Subcutaneous adipose tissue (tissue), 4 donors: Measurements from ENCODE around the gene ITGA6. TPM values are rescaled to one million over a fixed set of nuclear protein-coding genes. Genes with fewer than 3 reads are reported as not detected.

Experiments
- total RNA-seq, 4 donors: library from RNA; depleted of rRNA; stranded (reverse); fragments of >200 nt; gene quantifications; one replicate each; pipeline ENCODE4 v1.1.0, GENCODE V29; 2016
- TF ChIP-seq, protein P1 (sequence below): fragments of 450-650 bp; IDR thresholded peaks from one replicate; pipeline ENCODE4 v1.5.1; 2016; ENCODE audit warnings: low read depth, mild to moderate bottlenecking, control low read depth, antibody characterized with exemption, moderate library complexity

ITGA6 gene
- total RNA-seq, 4 donors from 2014 or later = 43.7 to 133 (median 78.9) TPM

DNA sequence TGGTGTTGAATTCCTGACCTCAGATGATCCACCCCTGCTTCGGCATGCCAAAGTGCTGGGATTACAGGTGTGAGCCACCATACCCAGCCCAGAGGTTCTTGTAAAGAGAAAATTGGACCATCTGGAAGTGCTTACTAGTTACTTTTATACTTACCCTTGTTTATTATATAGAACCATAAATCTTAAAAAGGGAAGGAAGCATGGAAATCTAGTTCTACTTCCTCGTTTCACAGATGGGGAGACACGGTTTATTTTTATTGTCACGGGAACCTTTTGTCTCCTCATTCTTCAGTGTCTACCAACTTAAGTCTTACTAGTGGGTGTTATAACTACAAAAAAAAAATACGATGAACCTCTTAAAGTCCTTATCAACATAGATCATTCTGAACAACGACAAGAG is 82.7 kb downstream of the ITGA6 start:
- TF ChIP-seq, protein P1, sequence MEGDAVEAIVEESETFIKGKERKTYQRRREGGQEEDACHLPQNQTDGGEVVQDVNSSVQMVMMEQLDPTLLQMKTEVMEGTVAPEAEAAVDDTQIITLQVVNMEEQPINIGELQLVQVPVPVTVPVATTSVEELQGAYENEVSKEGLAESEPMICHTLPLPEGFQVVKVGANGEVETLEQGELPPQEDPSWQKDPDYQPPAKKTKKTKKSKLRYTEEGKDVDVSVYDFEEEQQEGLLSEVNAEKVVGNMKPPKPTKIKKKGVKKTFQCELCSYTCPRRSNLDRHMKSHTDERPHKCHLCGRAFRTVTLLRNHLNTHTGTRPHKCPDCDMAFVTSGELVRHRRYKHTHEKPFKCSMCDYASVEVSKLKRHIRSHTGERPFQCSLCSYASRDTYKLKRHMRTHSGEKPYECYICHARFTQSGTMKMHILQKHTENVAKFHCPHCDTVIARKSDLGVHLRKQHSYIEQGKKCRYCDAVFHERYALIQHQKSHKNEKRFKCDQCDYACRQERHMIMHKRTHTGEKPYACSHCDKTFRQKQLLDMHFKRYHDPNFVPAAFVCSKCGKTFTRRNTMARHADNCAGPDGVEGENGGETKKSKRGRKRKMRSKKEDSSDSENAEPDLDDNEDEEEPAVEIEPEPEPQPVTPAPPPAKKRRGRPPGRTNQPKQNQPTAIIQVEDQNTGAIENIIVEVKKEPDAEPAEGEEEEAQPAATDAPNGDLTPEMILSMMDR = no peak

DNA sequence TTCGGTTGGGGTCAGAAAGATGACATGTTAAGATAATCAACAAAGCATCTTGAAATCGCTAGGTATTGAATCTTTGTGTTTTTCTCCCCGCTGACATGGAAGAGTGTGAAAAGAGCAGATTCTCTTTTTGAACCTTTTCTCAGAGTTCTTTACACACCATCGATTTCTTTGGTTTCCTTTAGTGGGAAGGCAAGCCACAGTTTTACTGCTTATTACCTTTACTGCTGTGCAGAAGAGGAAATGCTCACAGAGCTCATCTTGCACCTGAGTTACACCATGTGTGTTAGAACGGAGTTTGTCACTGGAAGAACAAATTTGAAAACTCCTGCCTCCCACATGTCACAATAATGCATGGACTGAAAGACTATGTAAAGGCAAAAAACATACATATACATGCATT is 83.2 kb downstream of the ITGA6 start:
- TF ChIP-seq, protein P1 = no peak

DNA sequence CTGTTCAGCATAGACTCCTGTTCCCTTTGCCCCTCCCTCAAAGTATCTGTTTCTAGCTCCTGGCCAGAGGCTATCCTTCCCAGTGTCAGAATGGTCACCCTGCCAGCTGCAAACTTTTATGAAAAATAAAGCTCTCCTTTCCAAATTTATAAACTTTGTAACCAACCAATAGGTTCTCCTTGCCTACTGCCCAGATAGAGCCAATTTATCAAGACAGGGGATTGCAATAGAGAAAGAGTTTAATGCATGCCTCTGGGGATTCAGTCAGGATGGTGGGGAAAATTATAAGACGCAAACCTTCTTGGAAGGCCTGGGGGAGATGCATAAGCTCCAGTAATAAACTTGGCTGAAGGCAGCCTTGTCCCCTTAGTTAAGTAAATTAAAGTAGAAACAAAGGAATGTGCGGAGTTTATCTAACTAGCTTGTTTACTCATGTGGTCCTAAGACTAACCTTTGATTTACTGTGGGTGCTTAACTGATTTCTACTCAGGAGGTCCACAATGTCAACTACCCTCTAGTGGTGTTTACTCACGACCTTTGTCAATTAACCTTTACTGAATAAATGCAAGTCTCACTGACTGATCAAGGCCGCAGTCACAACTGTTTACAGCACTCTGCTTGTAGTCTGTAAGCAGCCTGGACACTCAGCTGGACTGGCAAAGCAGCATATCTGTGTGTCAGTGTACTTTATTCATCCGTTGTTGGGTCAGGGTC is 85.6 kb downstream of the ITGA6 start:
- TF ChIP-seq, protein P1 = no peak

DNA sequence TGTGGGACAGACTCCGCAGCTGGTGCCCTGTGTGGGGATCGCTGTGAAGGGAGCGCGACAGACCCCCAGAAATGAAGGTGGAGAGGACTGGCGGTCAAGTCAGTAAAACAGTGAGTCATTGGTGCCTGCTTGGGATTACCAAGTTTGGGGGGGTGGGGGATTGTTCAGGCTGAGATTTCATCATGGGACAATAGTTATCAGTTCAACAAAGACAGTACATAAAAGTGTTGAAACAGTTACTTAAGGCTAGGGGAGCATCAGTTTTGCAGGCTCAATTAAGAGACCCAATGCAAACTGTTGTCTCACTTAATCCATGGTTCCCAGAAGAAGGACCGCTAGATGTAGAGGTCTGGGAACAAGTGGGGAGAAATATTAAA is 86.1 kb downstream of the ITGA6 start:
- TF ChIP-seq, protein P1 = no peak

DNA sequence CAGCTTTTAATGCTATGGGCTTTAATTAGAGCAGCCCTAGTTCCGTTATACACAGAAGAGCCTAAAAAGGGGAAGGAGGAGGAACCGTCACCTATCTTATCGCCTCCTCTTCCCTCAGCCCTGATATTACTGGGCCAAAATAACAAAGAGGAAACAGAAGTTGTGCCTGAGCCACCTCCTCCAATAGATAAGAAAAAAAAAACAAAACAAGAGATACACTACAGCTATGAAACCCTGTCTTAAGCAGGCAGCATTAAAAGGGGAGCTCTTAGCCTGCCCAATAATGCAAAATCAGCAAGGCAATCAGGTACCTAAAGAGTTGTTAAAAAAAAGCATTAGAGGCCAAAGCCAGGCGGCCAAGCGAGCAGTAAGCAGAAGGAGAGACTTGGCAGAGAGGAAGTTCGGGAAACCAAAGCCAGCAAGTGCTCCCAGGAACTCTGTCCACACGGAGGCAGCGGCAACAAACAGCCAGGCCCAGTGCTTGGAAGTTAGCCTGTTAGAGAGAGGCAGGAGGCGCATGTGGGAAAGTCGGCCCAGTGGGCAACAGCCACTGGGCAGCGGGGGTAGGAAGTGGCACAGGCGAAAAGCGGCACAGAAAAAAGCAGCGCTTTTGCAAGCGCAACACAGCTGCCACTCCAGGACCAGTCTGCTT is 86.7 kb downstream of the ITGA6 start:
- TF ChIP-seq, protein P1 = no peak

DNA sequence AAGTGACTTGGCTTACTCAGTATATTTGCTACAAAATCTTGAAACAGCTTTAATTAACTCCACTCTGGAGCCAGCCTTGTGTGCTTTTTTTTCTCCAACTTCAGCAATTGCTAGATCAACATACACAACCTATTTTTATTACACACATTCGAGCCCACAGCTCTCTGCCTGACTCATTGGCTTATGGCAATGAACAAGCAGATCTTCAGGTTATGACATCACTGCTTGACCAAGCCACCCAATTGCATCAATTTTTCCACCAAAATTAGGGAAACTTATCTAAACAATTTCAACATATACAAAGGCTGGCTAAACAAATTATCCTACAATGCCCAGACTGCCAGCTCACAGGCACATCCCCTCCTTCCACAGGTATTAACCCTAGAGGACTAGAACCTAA is 88.9 kb downstream of the ITGA6 start:
- TF ChIP-seq, protein P1 = no peak

DNA sequence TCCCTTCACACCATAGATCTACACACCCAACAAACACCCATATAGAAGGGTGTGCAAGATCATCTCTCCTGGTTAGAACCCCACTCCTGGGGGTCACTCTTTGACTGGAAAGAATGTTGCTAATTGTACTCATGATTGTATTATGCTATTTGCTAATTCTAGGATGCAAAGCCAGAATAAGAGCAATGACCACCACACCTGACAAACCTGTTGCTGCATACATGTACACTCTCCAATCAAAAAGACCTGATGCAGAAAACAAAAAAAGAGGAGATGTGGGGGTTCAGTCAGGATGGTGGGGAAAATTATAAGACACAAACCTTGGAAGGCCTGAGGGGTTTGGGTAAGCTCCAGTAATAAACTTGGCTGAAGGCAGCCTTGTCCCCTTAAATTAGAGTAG is 91.6 kb downstream of the ITGA6 start:
- TF ChIP-seq, protein P1 = no peak
